UCSD-AML1 (cell line): Measurements from ENCODE around the gene ZNF688.
"Not testable (repeated sequence)": the region's sequence is repeated elsewhere in the genome, so short reads cannot be mapped to it uniquely, and the experiment has no call there.

Experiments used
- DNase-seq: peaks from one replicate; lab custom pipeline; 2025; ENCODE audit not compliant: unreplicated experiment; lab: John Stamatoyannopoulos, UW

ZNF688 gene

GRCh38 chr16:30557957-30558788 is 13.3 kb downstream of the ZNF688 start, which contains the start of gene ZNF764:
Gene ZNF764 (minus strand): TSS chr16:30558374. CDS start chr16:30558182, 192 bp downstream.
- DNase-seq: peak; percentile 96

- no peak for DNase-seq
Measured at GRCh38 chr16:30557707-30557956, 13.9 kb downstream of the ZNF688 start.

DNA sequence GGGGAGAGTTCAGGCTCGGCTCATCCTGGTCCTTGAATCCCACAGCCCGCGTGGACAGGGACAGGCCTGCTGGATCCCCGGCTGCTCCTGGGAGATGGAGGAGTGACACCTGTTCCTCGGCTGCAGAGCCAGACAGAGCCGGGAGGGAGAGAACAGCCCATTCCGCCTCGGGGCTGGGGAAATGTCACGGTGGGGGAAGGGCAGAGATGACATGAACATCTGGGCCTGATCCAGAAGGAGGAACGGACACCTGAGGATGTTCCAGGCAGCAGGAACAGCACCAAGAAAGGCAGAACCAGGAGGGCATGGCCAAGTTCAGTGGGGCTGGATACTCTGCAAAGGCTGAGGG is 15.4 kb downstream of the ZNF688 start:
- DNase-seq: no peak

DNA sequence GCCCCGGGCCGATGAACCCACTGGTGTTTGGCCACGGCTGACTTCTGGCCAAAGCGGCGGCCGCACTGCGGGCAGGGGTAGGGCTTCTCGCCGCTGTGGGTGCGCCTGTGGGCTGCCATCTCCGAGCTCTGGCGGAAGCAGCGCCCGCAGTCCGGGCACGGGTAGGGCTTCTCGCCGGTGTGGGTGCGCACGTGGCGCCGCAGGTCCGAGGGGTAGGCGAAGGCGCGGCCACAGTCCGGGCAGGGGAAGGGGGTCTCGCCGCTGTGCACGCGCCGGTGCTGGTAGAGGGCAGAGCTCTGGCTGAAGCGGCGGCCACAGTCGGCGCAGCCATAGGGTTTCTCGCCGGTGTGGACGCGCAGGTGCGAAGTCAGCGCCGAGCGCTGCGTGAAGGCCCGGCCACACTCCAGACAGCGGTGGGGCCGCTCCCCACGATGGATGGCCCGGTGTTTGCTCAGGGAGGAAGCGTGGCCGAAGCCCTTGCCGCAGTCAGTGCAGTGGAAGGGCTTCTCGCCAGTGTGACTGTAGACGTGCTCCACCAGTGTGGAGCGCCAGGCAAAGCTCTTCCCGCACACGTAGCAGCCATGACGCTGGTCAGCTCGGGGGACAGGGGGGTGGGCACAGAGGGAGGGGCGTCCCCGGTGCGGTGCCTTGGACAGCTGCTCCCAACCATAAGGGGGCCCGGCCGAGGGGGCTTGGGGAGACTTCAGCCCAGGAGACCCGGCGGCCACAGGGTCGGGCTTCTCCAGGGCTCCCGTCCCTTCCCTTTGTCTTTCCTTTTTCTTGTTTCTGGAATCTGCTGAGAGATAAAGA is 16.0 kb downstream of the ZNF688 start:
- DNase-seq: no peak

DNA sequence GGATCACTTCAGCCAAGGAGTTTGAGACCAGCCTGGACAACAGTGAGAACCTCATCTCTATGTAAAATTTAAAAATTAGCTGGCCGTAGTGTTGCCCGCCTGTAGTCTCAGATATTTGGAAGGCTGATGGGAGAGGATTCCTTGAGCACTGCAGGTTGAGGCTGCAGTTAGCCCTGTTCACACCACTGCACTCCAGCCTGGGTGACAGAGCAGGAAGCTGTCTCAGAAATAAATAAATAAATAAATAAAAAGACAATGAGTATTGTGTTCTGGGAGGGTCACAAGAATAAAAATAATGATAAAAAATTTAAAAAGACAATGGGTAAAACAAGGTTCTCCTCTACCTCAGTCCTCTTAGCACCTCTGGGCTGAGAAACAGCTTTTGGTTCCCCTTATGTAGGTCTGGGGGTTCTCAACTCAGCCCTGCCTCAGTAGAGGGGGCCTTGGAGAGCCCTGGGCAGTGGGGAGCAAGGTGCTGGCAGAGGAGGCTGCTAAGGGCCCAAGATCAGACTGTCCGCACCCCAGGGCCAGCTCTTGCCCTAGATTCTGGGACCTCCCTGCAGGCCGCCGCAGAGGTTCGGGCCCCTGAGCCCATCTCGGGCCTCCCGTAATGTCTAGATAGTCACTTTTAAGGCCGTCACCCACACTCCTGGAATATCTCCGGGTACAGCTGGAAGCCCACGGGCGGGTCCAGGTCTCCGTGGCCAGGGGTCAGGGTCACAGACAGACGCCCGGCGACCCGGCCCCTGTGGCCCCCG is 16.8 kb downstream of the ZNF688 start:
- DNase-seq: no peak

- DNase-seq: no peak
Measured at GRCh38 chr16:30553393-30553899, 18.1 kb downstream of the ZNF688 start.

- DNase-seq: no peak
Measured at GRCh38 chr16:30552956-30553355, 18.6 kb downstream of the ZNF688 start.

- DNase-seq: no peak
Measured at GRCh38 chr16:30551781-30552180, 19.7 kb downstream of the ZNF688 start.

DNA sequence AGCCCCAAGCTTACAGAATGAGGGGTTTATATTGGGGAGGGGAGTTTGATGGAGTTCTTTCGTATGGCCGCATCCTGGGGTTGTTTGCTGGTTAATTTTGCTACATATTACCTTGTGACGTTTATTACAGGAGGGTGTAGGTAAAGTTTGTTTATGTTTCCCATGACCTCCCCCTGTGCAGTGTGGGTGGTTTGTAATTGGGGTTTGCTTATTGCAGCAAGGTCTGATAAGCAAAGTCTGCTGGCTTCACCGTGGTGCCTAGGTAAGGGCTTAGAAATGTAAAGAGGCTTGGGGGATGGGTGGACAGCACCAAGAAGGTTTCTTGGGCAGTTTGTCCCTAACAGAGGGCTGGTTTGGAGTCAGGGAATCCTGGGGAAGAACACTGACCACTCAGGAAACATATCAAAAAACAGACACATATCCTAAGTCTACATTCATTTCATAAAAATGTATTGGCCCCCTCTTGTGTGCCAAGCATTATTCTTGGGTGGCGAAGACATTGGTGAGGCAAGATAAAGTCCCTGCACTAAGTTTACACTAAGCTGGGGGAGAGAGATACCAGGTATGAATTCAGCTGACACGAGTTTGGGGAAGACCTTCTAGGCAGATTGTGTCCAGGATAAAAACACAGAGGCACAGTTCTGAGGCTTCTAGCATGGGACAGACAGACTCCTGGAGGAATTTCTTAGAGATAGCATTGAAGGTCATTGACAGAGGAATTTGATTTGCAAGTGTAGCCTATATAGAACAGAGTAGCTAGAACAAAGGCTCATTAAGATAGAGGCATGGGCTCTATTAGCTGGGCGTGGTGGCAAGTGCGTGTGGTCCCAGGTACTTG is 22.9 kb downstream of the ZNF688 start:
- DNase-seq: no peak

GRCh38 chr16:30546115-30546514 is 25.4 kb downstream of the ZNF688 start:
- DNase-seq: no peak

GRCh38 chr16:30543067-30543466 is 28.4 kb downstream of the ZNF688 start:
- no peak for DNase-seq

GRCh38 chr16:30541502-30542329 is 29.8 kb downstream of the ZNF688 start:
- DNase-seq: no peak

DNA sequence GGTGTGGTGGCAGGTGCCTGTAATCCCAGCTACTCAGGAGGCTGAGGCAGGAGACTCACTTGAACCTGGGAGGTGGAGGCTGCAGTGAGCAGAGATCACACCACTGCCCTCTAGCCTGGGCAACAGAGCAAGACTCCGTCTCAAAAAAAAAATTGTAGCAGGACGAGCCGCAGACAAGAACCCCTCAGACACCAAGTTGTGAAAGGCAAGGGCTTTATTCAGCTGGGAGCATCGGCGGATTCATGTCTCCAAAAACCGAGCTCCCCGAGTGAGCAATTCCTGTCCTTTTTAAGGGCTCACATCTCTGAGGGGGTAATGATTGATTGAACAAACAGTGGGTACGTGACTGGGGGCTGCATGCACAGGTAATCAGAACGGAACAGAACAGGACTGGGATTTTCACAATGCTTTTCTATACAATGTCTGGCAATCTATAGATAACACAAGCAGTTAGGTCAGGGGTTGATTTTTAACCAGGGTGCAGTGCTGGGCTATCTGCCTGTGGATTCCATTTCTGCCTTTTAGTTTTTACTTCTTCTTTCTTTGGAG is 30.5 kb downstream of the ZNF688 start:
- not testable (repeated sequence) for DNase-seq

GRCh38 chr16:30539986-30540526 is 31.5 kb downstream of the ZNF688 start:
- DNase-seq: not testable (repeated sequence)

- no peak for DNase-seq
Measured at GRCh38 chr16:30539000-30539964, 32.2 kb downstream of the ZNF688 start.

- DNase-seq: not testable (repeated sequence)
Measured at GRCh38 chr16:30536391-30537024, 35.0 kb downstream of the ZNF688 start.

- DNase-seq: peak; percentile 76
Measured at GRCh38 chr16:30535777-30536190, 35.7 kb downstream of the ZNF688 start.
